Upper lobe of left lung (tissue), 6 donors: ENCODE results near the gene KLF7. TPM values are rescaled to one million over a fixed set of nuclear protein-coding genes. Genes with fewer than 3 reads are reported as not detected.

Experiments used
- ATAC-seq, 2 donors: fragments of 200-7000 bp; cut with Tn5 transposase; one replicate each; pipeline ENCODE4 v1.9.1; 2022; ENCODE audit warnings: mild to moderate bottlenecking in 2 of 2, moderate library complexity in 2 of 2; ENCODE audit not compliant: low FRiP score in 2 of 2
- DNase-seq, 2 donors: peaks; one replicate each; pipeline ENCODE4 v3.0.0-alpha.2; 2019 to 2020
- H3K27ac ChIP-seq, 4 donors: fragments of 200-600 bp; sonication (generic); one replicate each; pipeline ENCODE4 v1.5.1; 2016 to 2019
- H3K27me3 ChIP-seq, 4 donors: fragments of 200-600 bp; sonication (generic); one replicate each; pipeline ENCODE4 v1.5.1; 2017 to 2019
- H3K36me3 ChIP-seq, 4 donors: fragments of 200-600 bp; sonication (generic); one replicate each; pipeline ENCODE4 v1.5.1; 2016 to 2019
- H3K4me1 ChIP-seq, 4 donors: fragments of 200-600 bp; sonication (generic); one replicate each; pipeline ENCODE4 v1.5.1; 2018 to 2019
- H3K4me3 ChIP-seq, 4 donors: fragments of 200-600 bp; sonication (generic); one replicate each; pipeline ENCODE4 v1.5.1; 2017 to 2019; ENCODE audit warnings: mild to moderate bottlenecking in 2 of 4, moderate library complexity in 1 of 4
- H3K9me3 ChIP-seq, 4 donors: fragments of 200-600 bp; sonication (generic); one replicate each; pipeline ENCODE4 v1.5.1; 2018 to 2019
- CTCF ChIP-seq, 6 experiments: fragments of 450-650 bp in 4 of 6; fragments of 200-600 bp in 2 of 6; sonication (generic) in 2 of 6; IDR thresholded peaks; one replicate each; pipeline ENCODE4 v1.5.1; 2016 to 2019; ENCODE audit warnings: antibody characterized with exemption in 6 of 6
- EP300 ChIP-seq, 4 donors: sonication (generic); formaldehyde crosslinking; IDR thresholded peaks; one replicate each; pipeline ENCODE4 v1.5.1; 2017; ENCODE audit warnings: antibody characterized with exemption in 4 of 4, control low read depth in 2 of 4
- POLR2A ChIP-seq, 4 donors: fragments of 450-650 bp; IDR thresholded peaks; one replicate each; pipeline ENCODE4 v1.5.1; 2016 to 2017; ENCODE audit warnings: antibody characterized with exemption in 4 of 4, mild to moderate bottlenecking in 2 of 4
- POLR2AphosphoS5 ChIP-seq, 2 donors: sonication (generic); formaldehyde crosslinking; IDR thresholded peaks; one replicate each; pipeline ENCODE4 v1.5.1; 2017; ENCODE audit warnings: antibody characterized with exemption in 2 of 2
- WGBS, 2 donors: methylation state at CpG; one replicate each; pipeline ENCODE4 v1.1.5; 2017 to 2018; 5-methylcytosine and 5-hydroxymethylcytosine counted together
- total RNA-seq, 6 donors: library from RNA; depleted of rRNA in 4 of 6; stranded (reverse); fragments of >200 nt in 4 of 6; gene quantifications; one replicate each; pipeline versions ENCODE4 v1.1.0 to v1.2.1, GENCODE V29; 2016 to 2021
- donor health status: DM: no; HTN: no; CAD: no; lungs with moderate emphysema.
- donor health status: DM: no; HTN: yes; CAD: no; lungs with severe emphysema.

The KLF7 gene
- total RNA-seq, 6 donors from 2014 or later: 15.4 to 50.5 (median 22.4) TPM

DNA sequence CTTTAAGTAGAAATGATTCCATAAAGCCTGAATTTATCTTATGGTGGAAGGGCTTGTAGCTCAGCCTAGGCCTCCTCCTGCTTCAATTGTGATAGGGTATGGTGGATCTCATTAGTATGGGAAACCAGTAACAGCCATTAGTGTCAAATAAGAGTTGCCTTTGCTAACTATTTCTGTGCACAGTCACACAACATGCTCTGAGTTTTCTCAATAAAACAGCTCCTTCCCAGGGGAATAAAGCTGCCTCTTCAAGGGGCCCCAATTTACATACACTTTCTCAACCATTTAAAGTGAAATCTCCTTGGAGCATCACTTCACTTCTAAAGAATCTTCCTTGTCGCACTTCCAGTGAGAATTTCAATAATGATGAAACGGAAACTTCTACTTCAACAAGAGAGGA is 53.4 kb downstream of the KLF7 start:
- DNase-seq: no peak
- no peak for ATAC-seq
- 50 to 91% methylated on average over 2 of the region's 2 CpGs for WGBS, 2 donors

GRCh38 chr2:207111757-207112156 is 54.0 kb downstream of the KLF7 start:
- WGBS, 2 donors: 84 to 85% methylated on average over 4 of the region's 4 CpGs
- Histone ChIP-seq H3K4me3 (no peak overlapping the region), H3K27me3 (no peaks in the 10 kb centered on the region), H3K4me1 (peaks cover 4 to 17% (median 13%) of the 10 kb centered on the region in 4 donors), H3K9me3 (no peaks in the 10 kb centered on the region), H3K27ac (no peak overlapping the region), H3K36me3 (peaks cover 0 to 33% (median 5%) of the 10 kb centered on the region in 4 donors)
- ATAC-seq (no peak), DNase-seq (no peak)
- TF ChIP-seq POLR2A (IDR thresholded peaks at IDR 0.05): no peak
- TF ChIP-seq CTCF (IDR thresholded peaks at IDR 0.05): no peak
- no peak for TF ChIP-seq EP300 (IDR thresholded peaks at IDR 0.05)
- TF ChIP-seq POLR2AphosphoS5 (IDR thresholded peaks at IDR 0.05): no peak

More for the DNA sequence above, 53.4 kb downstream of the KLF7 start:
- Histone ChIP-seq H3K4me1 (peaks cover 0 to 15% (median 12%) of the 10 kb centered on the region in 4 donors), H3K27me3 (no peaks in the 10 kb centered on the region), H3K4me3 (no peak overlapping the region), H3K9me3 (no peaks in the 10 kb centered on the region), H3K27ac (no peak overlapping the region), H3K36me3 (peaks cover 0 to 29% (median 4%) of the 10 kb centered on the region in 4 donors)
- TF ChIP-seq POLR2A (IDR thresholded peaks at IDR 0.05): no peak
- no peak for TF ChIP-seq CTCF (IDR thresholded peaks at IDR 0.05)
- no peak for TF ChIP-seq EP300 (IDR thresholded peaks at IDR 0.05)
- no peak for TF ChIP-seq POLR2AphosphoS5 (IDR thresholded peaks at IDR 0.05)

- WGBS, 2 donors: 79 to 86% methylated on average over 2 of the region's 2 CpGs
- Histone ChIP-seq H3K9me3 (no peaks in the 10 kb centered on the region), H3K4me3 (no peak overlapping the region), H3K27me3 (no peaks in the 10 kb centered on the region), H3K36me3 (peaks cover 0 to 41% (median 10%) of the 10 kb centered on the region in 4 donors), H3K4me1 (peaks cover 4 to 13% (median 11%) of the 10 kb centered on the region in 4 donors), H3K27ac (peak overlapping the region in 3 of 4 donors; percentile 7 to 42 (median 32))
- ATAC-seq (peak in 1 of 2 donors; percentile 49), DNase-seq (no peak)
- TF ChIP-seq CTCF (IDR thresholded peaks at IDR 0.05): no peak
- TF ChIP-seq EP300 (IDR thresholded peaks at IDR 0.05): no peak
- no peak for TF ChIP-seq POLR2A (IDR thresholded peaks at IDR 0.05)
- no peak for TF ChIP-seq POLR2AphosphoS5 (IDR thresholded peaks at IDR 0.05)
Observed at GRCh38 chr2:207110715-207111114, 55.0 kb downstream of the KLF7 start.

DNA sequence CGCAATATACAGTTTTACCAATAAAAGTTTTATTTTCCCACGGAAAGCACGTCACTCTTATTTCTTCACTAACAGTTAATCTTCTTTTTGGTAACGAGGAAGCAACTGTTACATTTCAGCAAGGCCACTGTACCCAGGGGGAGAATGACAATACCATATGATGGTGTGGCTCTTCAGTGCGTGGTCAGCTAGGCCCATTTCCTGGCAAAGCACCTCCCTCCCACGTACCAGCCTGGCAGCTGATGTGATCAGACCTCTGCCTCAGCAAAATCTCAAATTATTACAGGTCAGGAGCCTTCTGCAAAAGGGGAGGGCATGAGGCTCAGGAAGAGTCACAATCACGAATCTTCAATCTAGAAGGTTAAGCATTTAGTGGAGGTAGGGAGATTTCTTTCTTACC is 55.4 kb downstream of the KLF7 start:
- Histone ChIP-seq H3K27me3 (no peaks in the 10 kb centered on the region), H3K27ac (no peak overlapping the region), H3K9me3 (no peaks in the 10 kb centered on the region), H3K4me1 (peaks cover 4 to 11% (median 8%) of the 10 kb centered on the region in 4 donors), H3K36me3 (peaks cover 0 to 45% (median 10%) of the 10 kb centered on the region in 4 donors), H3K4me3 (no peak overlapping the region)
- 71 to 77% methylated on average over 7 of the region's 7 CpGs for WGBS, 2 donors
- no peak for DNase-seq
- no peak for TF ChIP-seq POLR2A (IDR thresholded peaks at IDR 0.05)
- ATAC-seq: peak in 1 of 2 donors; percentile 28

DNA sequence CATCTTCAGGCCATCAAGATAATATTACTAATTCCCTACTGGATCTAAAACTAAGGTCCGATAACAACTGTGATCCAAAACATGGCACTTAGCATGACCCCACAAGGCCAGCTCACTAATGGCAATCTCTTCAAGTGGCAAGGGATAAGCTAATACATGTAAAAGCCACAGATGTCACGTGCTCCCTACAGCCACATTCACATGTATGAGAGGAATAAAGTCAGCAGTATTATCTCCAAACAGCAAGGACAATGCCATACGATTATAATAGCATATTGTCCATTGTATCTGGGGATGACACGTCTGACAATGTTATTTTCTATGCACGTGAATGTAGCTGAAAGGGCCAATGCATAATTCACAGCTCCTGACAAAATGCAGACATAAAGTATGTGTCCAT is 56.0 kb downstream of the KLF7 start:
- Histone ChIP-seq H3K9me3 (no peaks in the 10 kb centered on the region), H3K27me3 (no peaks in the 10 kb centered on the region), H3K36me3 (peaks cover 0 to 50% (median 10%) of the 10 kb centered on the region in 4 donors), H3K27ac (no peak overlapping the region), H3K4me1 (peaks cover 4 to 11% (median 8%) of the 10 kb centered on the region in 4 donors), H3K4me3 (no peak overlapping the region)
- ATAC-seq (no peak), DNase-seq (no peak)
- TF ChIP-seq EP300 (IDR thresholded peaks at IDR 0.05) (no peak), POLR2A (IDR thresholded peaks at IDR 0.05) (no peak), CTCF (IDR thresholded peaks at IDR 0.05) (no peak), POLR2AphosphoS5 (IDR thresholded peaks at IDR 0.05) (no peak)
- WGBS, 2 donors: 67 to 82% methylated on average over 5 of the region's 5 CpGs
